Measurements from ENCODE around the gene OR2B6. TPM values are rescaled to one million over a fixed set of nuclear protein-coding genes. Genes with fewer than 3 reads are reported as not detected.

Gene OR2B6
- total RNA-seq, 2 donors from 2014 or later = 0.47 TPM; not detected in 1

DNA sequence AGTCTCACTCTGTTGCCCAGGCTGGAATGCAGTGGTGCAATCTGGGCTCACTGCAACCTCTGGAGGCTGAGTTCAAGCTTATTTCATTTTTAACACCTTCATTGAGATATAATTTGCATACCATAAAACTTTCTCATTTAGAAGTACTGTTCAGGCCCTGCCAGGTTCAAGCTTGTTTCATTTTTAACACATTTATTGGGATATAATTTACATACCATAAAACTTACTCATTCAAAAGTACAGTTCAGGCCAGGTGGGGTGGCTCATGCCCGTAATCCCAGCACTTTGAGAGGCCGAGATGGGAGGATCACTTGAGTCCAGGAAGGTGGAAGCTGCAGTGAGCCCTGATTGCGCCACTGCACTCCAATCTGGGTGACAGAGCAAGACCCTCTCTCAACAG, 5.5 kb downstream of the OR2B6 start:
- intact Hi-C loops (cut with DNase I) = no loop called here
- Histone ChIP-seq H3K27me3 (no peaks in the 10 kb centered on the region), H3K27ac (no peak overlapping the region), H3K4me1 (no peaks in the 10 kb centered on the region), H3K4me3 (no peak overlapping the region), H3K9ac (ENCODE audit: low read depth in 2 of 2, low read length in 2 of 2) (no peak overlapping the region), H3K9me3 (no peaks in the 10 kb centered on the region), H3K36me3 (no peaks in the 10 kb centered on the region)
- TF ChIP-seq, protein P1, sequence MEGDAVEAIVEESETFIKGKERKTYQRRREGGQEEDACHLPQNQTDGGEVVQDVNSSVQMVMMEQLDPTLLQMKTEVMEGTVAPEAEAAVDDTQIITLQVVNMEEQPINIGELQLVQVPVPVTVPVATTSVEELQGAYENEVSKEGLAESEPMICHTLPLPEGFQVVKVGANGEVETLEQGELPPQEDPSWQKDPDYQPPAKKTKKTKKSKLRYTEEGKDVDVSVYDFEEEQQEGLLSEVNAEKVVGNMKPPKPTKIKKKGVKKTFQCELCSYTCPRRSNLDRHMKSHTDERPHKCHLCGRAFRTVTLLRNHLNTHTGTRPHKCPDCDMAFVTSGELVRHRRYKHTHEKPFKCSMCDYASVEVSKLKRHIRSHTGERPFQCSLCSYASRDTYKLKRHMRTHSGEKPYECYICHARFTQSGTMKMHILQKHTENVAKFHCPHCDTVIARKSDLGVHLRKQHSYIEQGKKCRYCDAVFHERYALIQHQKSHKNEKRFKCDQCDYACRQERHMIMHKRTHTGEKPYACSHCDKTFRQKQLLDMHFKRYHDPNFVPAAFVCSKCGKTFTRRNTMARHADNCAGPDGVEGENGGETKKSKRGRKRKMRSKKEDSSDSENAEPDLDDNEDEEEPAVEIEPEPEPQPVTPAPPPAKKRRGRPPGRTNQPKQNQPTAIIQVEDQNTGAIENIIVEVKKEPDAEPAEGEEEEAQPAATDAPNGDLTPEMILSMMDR (IDR thresholded peaks at IDR 0.05) = no peak
- no peak for DNase-seq

DNA sequence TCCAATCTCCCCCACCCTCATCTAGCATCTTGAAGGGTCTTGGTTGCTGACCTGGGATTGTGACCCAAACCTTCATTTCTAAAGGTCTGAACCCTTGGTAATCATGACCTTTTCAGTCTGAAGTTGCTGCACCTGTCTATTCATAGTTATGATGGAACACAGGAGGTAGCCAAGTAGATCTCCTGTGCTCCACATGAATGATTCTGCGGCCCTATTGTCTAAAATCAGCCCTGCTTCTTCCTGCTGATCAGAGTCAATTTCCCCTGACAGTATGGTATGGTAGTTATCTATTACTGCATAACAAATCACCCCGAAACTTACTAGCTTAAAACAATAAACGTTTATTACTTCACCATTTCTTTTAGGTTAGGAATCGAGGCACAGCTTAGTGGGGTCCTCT, 9.0 kb downstream of the OR2B6 start:
- Histone ChIP-seq H3K27ac (no peak overlapping the region), H3K4me1 (no peaks in the 10 kb centered on the region), H3K4me3 (no peak overlapping the region), H3K27me3 (no peaks in the 10 kb centered on the region), H3K9ac (ENCODE audit: low read depth in 2 of 2, low read length in 2 of 2) (no peak overlapping the region), H3K36me3 (no peaks in the 10 kb centered on the region), H3K9me3 (no peaks in the 10 kb centered on the region)
- no peak for DNase-seq
- intact Hi-C loops (cut with DNase I) = no loop called here
- TF ChIP-seq, protein P1 (IDR thresholded peaks at IDR 0.05) = no peak

DNA sequence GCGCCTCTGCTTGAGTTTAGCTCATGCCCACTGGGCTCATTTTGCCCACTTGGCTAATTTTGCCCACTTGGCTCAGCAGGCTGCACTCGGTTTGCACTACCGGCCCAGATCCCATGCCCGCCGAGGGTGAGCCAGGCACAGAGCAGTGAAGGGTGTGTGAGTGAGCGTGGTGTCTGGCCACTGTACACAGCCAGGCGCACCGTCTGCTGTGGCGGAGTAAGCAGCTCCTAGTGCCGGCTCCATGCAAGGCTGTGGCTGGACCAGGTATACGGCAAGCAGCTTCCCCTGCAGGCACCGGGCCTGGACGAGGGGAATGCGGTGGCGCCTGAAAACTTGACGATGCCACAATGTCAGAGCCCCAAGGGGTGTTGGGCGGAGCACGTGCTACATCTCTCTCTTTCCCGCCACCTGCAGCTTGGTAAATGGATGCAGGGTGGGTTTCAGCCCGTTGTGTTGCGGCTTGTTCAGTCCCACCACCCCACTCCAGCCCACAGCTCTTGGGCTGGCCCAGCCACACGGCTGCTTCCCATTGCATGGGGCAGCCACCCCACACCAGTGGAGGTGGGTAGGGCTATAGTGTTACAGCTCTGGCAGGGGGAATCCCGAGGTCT, 9.9 kb downstream of the OR2B6 start:
- Histone ChIP-seq H3K4me1 (no peaks in the 10 kb centered on the region), H3K36me3 (no peaks in the 10 kb centered on the region), H3K27me3 (no peaks in the 10 kb centered on the region), H3K27ac (no peak overlapping the region), H3K4me3 (no peak overlapping the region), H3K9ac (ENCODE audit: low read depth in 2 of 2, low read length in 2 of 2) (no peak overlapping the region), H3K9me3 (no peaks in the 10 kb centered on the region)
- no peak for DNase-seq
- TF ChIP-seq, protein P1 (IDR thresholded peaks at IDR 0.05) = no peak
- intact Hi-C loops (cut with DNase I) = no loop called here

DNA sequence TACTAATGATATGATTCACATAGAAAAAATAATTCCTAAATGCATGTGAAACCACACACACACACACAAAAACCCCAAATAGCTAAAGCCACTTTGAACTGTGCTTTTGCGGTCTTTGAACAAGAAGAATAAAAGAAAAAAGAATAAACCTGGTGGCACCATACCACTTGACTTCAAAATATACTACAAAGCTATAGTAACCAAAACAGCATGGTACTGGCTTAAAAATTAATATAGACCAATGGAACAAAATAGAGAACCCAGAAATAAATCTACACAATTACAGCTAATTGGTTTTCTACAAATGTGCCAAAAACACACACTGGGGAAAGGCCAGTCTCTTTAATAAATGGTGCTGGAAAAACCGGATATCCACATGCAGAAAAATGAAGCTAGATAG, 13.4 kb downstream of the OR2B6 start:
- intact Hi-C loops (cut with DNase I) = no loop called here
- Histone ChIP-seq H3K36me3 (no peaks in the 10 kb centered on the region), H3K9me3 (no peaks in the 10 kb centered on the region), H3K9ac (ENCODE audit: low read depth in 2 of 2, low read length in 2 of 2) (no peak overlapping the region), H3K4me3 (no peak overlapping the region), H3K4me1 (no peaks in the 10 kb centered on the region), H3K27ac (no peak overlapping the region), H3K27me3 (no peaks in the 10 kb centered on the region)
- DNase-seq = no peak
- TF ChIP-seq, protein P1 (IDR thresholded peaks at IDR 0.05) = no peak

DNA sequence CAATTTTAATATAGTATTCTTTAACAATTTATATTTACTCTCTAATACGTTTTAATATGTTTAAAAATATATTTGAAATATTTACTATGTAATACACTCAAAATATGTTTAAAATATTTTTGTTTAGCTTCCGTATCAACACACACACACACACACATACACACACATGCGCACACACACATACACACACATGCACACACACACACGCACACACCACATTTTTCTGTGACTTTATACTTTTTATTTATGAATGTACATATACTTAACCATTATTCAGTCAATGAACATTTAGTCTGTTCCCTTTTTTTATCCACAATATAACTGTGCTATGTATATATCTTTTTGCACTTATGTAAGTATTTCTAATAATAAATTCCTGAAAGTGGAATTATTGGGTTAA, 15.7 kb downstream of the OR2B6 start:
- Histone ChIP-seq H3K36me3 (no peaks in the 10 kb centered on the region), H3K27me3 (no peaks in the 10 kb centered on the region), H3K4me1 (no peaks in the 10 kb centered on the region), H3K9me3 (no peaks in the 10 kb centered on the region), H3K4me3 (no peak overlapping the region), H3K9ac (ENCODE audit: low read depth in 2 of 2, low read length in 2 of 2) (no peak overlapping the region), H3K27ac (no peak overlapping the region)
- TF ChIP-seq, protein P1 (IDR thresholded peaks at IDR 0.05) = no peak
- DNase-seq = no peak
- intact Hi-C loops (cut with DNase I) = no loop called here

All from colonic mucosa (tissue), 4 donors.